Thoracic aorta (tissue), 2 donors: ENCODE data around the gene NUDCD2. TPM values are rescaled to one million over a fixed set of nuclear protein-coding genes. Genes with fewer than 3 reads are reported as not detected.
A peak's percentile ranks its signal among the peaks of the same experiment; 100 is the strongest.
"Not testable (repeated sequence)": the region's sequence is repeated elsewhere in the genome, so short reads cannot be mapped to it uniquely, and the experiment has no call there.

Source experiments
- ATAC-seq: fragments of 150-250 bp; one replicate; pipeline ENCODE4 v1.8.0; 2017; ENCODE audit warnings: low read depth; ENCODE audit not compliant: insufficient number of reproducible peaks, low FRiP score
- DNase-seq: peaks from one replicate; pipeline ENCODE4 v3.0.0-alpha.2; 2020; ENCODE audit warnings: low spot score
- H3K27ac ChIP-seq, 2 donors: fragments of 200-600 bp; sonication (generic); 1 replicate in 1 of 2; 2 replicates in 1 of 2; pipeline ENCODE4 v1.5.1; 2016; ENCODE audit warnings: mild to moderate bottlenecking in 2 of 2, moderate library complexity in 2 of 2
- H3K27me3 ChIP-seq: fragments of 200-600 bp; sonication (generic); replicated peaks from 2 replicates; pipeline ENCODE4 v1.6.0; 2016; ENCODE audit warnings: mild to moderate bottlenecking; ENCODE audit not compliant: insufficient read depth
- H3K36me3 ChIP-seq: fragments of 200-600 bp; sonication (generic); one replicate; pipeline ENCODE4 v1.5.1; 2016
- H3K4me1 ChIP-seq, 2 donors: fragments of 200-600 bp; sonication (generic); 1 replicate in 1 of 2; 2 replicates in 1 of 2; pipeline versions ENCODE4 v1.5.1 to v1.6.0; 2016; ENCODE audit warnings: low read depth in 2 of 2, mild to moderate bottlenecking in 1 of 2; ENCODE audit not compliant: control insufficient read depth in 1 of 2
- H3K4me3 ChIP-seq: fragments of 200-600 bp; sonication (generic); 2 replicates; pipeline ENCODE4 v1.5.1; 2016; ENCODE audit warnings: mild to moderate bottlenecking
- H3K9me3 ChIP-seq: fragments of 200-600 bp; sonication (generic); 2 replicates; pipeline ENCODE4 v1.5.1; 2016
- total RNA-seq, 2 donors: library from RNA; depleted of rRNA; stranded (reverse); fragments of >200 nt; gene quantifications; one replicate each; pipeline versions ENCODE4 v1.1.0 to v1.2.3, GENCODE V29; 2016
- TF ChIP-seq, protein P1 (sequence below): fragments of 200-600 bp; sonication (generic); IDR thresholded peaks from one replicate; pipeline ENCODE4 v1.5.1; 2019; ENCODE audit warnings: antibody characterized with exemption

NUDCD2 gene
- total RNA-seq, 2 donors from 2014 or later: 4.7 to 5.5 TPM

DNA sequence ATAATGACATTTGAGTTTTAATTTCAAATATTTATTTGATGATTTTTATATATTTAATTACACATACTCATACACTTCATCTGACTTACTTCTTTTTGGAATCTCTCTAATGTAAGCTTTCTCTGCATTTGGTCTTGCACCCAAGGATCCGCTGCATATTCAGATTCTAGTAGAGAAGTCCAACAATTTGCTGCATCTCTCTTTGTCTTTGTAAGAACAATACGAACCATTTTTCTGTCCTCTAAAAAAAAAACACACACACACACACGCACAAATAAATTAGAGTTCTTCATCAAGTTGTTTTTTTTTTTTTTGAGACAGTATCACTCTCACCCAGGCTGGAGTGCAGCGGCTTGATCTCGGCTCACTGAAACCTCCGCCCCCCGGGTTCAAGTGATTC is 3.1 kb downstream of the NUDCD2 start:
- TF ChIP-seq, protein P1, sequence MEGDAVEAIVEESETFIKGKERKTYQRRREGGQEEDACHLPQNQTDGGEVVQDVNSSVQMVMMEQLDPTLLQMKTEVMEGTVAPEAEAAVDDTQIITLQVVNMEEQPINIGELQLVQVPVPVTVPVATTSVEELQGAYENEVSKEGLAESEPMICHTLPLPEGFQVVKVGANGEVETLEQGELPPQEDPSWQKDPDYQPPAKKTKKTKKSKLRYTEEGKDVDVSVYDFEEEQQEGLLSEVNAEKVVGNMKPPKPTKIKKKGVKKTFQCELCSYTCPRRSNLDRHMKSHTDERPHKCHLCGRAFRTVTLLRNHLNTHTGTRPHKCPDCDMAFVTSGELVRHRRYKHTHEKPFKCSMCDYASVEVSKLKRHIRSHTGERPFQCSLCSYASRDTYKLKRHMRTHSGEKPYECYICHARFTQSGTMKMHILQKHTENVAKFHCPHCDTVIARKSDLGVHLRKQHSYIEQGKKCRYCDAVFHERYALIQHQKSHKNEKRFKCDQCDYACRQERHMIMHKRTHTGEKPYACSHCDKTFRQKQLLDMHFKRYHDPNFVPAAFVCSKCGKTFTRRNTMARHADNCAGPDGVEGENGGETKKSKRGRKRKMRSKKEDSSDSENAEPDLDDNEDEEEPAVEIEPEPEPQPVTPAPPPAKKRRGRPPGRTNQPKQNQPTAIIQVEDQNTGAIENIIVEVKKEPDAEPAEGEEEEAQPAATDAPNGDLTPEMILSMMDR: no peak
- Histone ChIP-seq H3K9me3 (no peaks in the 10 kb centered on the region), H3K4me1 (peaks cover 15 to 32% of the 10 kb centered on the region in 2 donors), H3K27me3 (no peaks in the 10 kb centered on the region), H3K36me3 (no peaks in the 10 kb centered on the region), H3K4me3 (no peak overlapping the region), H3K27ac (no peak overlapping the region)
- ATAC-seq: no peak
- no peak for DNase-seq

DNA sequence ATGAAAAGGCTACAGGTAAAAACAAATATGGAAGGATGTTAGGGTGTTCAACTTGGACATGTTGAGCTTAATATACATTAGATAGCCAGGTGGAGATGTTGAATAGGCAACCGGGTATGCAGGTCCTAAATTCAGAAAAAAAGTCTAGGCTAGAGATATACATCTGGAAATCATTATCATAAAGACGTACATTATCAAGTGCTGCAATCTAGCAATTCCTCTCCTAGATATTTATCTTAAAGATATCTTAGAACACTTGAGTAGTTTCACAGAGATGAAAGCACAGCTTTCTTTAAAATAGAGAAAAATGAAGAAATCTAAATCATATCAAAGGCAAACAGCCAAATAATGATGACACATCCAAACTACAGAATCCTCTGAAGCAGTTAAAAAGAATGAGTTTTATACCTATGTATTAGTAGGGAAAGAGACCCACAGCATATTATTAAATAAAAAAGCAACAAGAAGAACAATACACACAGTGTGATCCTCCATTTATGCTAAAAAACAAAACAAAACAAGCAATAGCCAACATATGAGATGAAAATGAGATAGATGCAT is 3.8 kb downstream of the NUDCD2 start:
- Histone ChIP-seq H3K27ac (no peak overlapping the region), H3K4me1 (peaks cover 15 to 25% of the 10 kb centered on the region in 2 donors), H3K36me3 (no peaks in the 10 kb centered on the region), H3K4me3 (no peak overlapping the region), H3K9me3 (no peaks in the 10 kb centered on the region), H3K27me3 (no peaks in the 10 kb centered on the region)
- ATAC-seq (no peak), DNase-seq (no peak)
- TF ChIP-seq, protein P1: no peak

DNA sequence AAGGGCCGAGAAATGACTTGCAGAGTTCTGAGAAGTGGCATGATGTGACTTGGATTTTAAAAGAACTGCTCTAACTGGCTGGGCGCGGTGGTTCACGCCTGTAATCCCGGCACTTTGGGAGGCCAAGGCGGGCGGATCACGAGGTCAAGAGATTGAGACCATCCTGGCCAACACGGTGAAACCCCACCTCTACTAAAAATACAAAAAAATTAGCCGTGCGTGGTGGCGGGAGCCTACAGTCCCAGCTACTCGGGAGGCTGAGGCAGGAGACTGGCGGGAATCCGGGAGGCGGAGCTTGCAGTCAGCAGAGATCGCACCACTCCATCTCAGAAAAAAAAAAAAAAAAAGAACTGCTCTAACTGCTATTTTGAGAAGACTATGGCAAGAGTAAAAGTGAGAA is 4.5 kb downstream of the NUDCD2 start:
- not testable (repeated sequence) for H3K9me3 ChIP-seq, ATAC-seq, H3K4me3 ChIP-seq, H3K27me3 ChIP-seq, H3K36me3 ChIP-seq, DNase-seq, H3K27ac ChIP-seq
- peaks cover 11 to 19% of the 10 kb centered on the region in 2 donors for H3K4me1 ChIP-seq

DNA sequence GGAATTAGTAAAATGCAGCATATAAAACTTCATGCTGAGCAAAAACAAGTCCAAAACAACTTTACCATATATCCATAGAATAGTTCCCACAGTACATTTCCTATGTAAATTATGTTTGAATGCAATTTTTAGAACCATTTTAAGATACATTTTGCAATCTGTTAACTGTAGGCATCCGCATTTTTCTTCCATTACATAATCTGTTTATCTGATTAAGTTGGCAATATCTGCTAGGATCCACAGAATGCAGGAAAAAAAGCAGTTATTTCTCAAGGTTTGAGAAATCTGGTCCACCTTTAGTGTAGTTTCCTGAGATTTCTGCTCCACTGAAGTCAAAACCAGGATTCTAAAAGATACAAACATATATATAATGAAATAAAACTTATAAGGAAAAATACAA is 6.2 kb downstream of the NUDCD2 start:
- H3K4me1 ChIP-seq: peaks cover 8 to 12% of the 10 kb centered on the region in 2 donors
- H3K9me3 ChIP-seq: no peaks in the 10 kb centered on the region
- H3K27ac ChIP-seq: peak overlapping the region in 1 of 2 donors; percentile 21
- DNase-seq: no peak
- TF ChIP-seq, protein P1: no peak
- H3K36me3 ChIP-seq: peaks cover 1% of the 10 kb centered on the region
- H3K27me3 ChIP-seq: no peaks in the 10 kb centered on the region
- H3K4me3 ChIP-seq: no peak overlapping the region
- no peak for ATAC-seq

DNA sequence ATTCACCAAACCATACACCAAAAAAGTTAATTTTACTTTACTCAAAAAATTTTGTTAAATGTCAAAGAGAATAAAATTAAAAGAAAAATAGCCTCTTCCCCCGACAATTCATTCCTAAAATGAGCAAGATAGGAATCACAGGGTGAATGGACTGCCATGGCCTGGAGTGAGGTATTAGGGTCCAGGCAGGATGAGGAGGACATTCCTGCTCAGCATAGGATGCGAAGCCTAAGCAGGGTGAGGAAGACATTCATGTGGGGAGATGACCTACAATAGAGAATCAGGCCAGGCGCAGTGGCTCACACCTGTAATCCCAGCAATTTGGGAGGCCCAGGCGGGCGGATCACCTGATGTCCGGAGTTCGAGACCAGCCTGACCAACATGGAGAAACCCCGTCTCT is 8.4 kb downstream of the NUDCD2 start:
- no peak for ATAC-seq
- TF ChIP-seq, protein P1: no peak
- Histone ChIP-seq H3K4me3 (no peak overlapping the region), H3K27me3 (no peaks in the 10 kb centered on the region), H3K27ac (no peak overlapping the region), H3K36me3 (peaks cover 17% of the 10 kb centered on the region), H3K9me3 (no peaks in the 10 kb centered on the region), H3K4me1 (no peaks in the 10 kb centered on the region)
- no peak for DNase-seq

DNA sequence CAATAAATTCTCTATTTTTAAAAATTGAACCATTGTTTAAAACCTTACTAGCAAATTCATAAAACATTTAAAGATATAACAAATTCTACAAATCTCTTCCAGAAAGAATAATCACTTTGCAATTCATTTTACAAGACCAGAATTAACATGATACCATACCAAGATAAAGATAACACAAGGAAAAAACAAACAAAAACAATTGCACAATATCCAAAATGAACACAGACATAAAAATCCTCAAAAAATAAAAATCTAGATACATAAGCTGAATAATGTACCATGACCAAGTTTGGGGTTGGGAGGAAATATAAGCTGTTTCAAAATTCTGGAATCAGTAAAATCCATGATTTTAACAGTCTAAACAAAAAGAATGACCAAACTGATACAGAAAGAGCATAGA is 11.4 kb downstream of the NUDCD2 start:
- Histone ChIP-seq H3K36me3 (peaks cover 38% of the 10 kb centered on the region), H3K4me3 (no peak overlapping the region), H3K27me3 (no peaks in the 10 kb centered on the region), H3K4me1 (no peaks in the 10 kb centered on the region), H3K9me3 (no peaks in the 10 kb centered on the region), H3K27ac (no peak overlapping the region)
- DNase-seq (no peak), ATAC-seq (no peak)
- TF ChIP-seq, protein P1: no peak
